ENCODE measurements around the gene NDUFAF5.

NDUFAF5 gene

GRCh38 chr20:13778827-13779226 lies 6.0 kb upstream of the NDUFAF5 start:
- DNase-seq (ENCODE audit: low read depth): no peak

- DNase-seq (ENCODE audit: low read depth): no peak
These were observed 1.3 kb upstream of the NDUFAF5 start for GRCh38 chr20:13783528-13783927.

- no peak for DNase-seq (ENCODE audit: low read depth)
These were observed 446 bp upstream of the NDUFAF5 start for GRCh38 chr20:13784271-13784892.

- DNase-seq (ENCODE audit: low read depth): no peak
These were observed 1.5 kb downstream of the NDUFAF5 start for GRCh38 chr20:13786143-13786828.

GRCh38 chr20:13788167-13788834 lies 3.5 kb downstream of the NDUFAF5 start:
- peak; percentile 7 for DNase-seq (ENCODE audit: low read depth)

- no peak for DNase-seq (ENCODE audit: low read depth)
These were observed 5.9 kb downstream of the NDUFAF5 start for GRCh38 chr20:13790708-13791107.

- DNase-seq (ENCODE audit: low read depth): no peak
These were observed 7.0 kb downstream of the NDUFAF5 start for GRCh38 chr20:13791540-13792459.

- no peak for DNase-seq (ENCODE audit: low read depth)
These were observed 8.2 kb downstream of the NDUFAF5 start for GRCh38 chr20:13793001-13793400.

GRCh38 chr20:13794667-13795066 lies 9.8 kb downstream of the NDUFAF5 start:
- DNase-seq (ENCODE audit: low read depth): no peak

GRCh38 chr20:13799040-13799439 lies 14.2 kb downstream of the NDUFAF5 start:
- DNase-seq (ENCODE audit: low read depth): no peak

- DNase-seq (ENCODE audit: low read depth): no peak
These were observed 15.1 kb downstream of the NDUFAF5 start for GRCh38 chr20:13799974-13800373.

GRCh38 chr20:13800728-13801134 lies 15.9 kb downstream of the NDUFAF5 start:
- no peak for DNase-seq (ENCODE audit: low read depth)

GRCh38 chr20:13809373-13809772 lies 24.5 kb downstream of the NDUFAF5 start:
- DNase-seq (ENCODE audit: low read depth): no peak

- no peak for DNase-seq (ENCODE audit: low read depth)
These were observed 25.0 kb downstream of the NDUFAF5 start for GRCh38 chr20:13809855-13810254.

GRCh38 chr20:13810446-13810845 lies 25.6 kb downstream of the NDUFAF5 start:
- DNase-seq (ENCODE audit: low read depth): no peak

GRCh38 chr20:13813910-13814309 lies 29.1 kb downstream of the NDUFAF5 start:
- DNase-seq (ENCODE audit: low read depth): no peak

GRCh38 chr20:13814672-13815071 lies 29.8 kb downstream of the NDUFAF5 start:
- DNase-seq (ENCODE audit: low read depth): no peak

- no peak for DNase-seq (ENCODE audit: low read depth)
These were observed 31.9 kb downstream of the NDUFAF5 start for GRCh38 chr20:13816757-13817156.

- no peak for DNase-seq (ENCODE audit: low read depth)
These were observed 32.5 kb downstream of the NDUFAF5 start for GRCh38 chr20:13817342-13817741.

- no peak for DNase-seq (ENCODE audit: low read depth)
These were observed 35.2 kb downstream of the NDUFAF5 start for GRCh38 chr20:13819885-13820645.

GRCh38 chr20:13821876-13822275 lies 37.0 kb downstream of the NDUFAF5 start:
- no peak for DNase-seq (ENCODE audit: low read depth)

GRCh38 chr20:13822459-13822858 lies 37.6 kb downstream of the NDUFAF5 start:
- no peak for DNase-seq (ENCODE audit: low read depth)

Measured in activated T-helper 1 cell treated with Interleukin-2 at 50 U/mL for 16 hours (primary cell).